NCI-H2227 (cell line): ENCODE measurements around the gene TRAPPC11.

Experiments used
- DNase-seq: peaks from one replicate; lab custom pipeline; 2025; ENCODE audit not compliant: unreplicated experiment; lab: John Stamatoyannopoulos, UW

Gene TRAPPC11

GRCh38 chr4:183755596-183755995 lies 96.5 kb downstream of the TRAPPC11 start:
- no peak for DNase-seq

GRCh38 chr4:183757060-183757459 lies 98.0 kb downstream of the TRAPPC11 start:
- DNase-seq: no peak

- no peak for DNase-seq
Observed at GRCh38 chr4:183758061-183758757, 99.1 kb downstream of the TRAPPC11 start.

- DNase-seq: no peak
Observed at GRCh38 chr4:183758758-183759447, 99.8 kb downstream of the TRAPPC11 start.

GRCh38 chr4:183760326-183760725 lies 101.2 kb downstream of the TRAPPC11 start:
- no peak for DNase-seq
